NCI-H345 (cell line): ENCODE results near the gene CCDC27.

Experiments
- DNase-seq: peaks from one replicate; lab custom pipeline; 2025; lab: John Stamatoyannopoulos, UW

CCDC27 gene

DNA sequence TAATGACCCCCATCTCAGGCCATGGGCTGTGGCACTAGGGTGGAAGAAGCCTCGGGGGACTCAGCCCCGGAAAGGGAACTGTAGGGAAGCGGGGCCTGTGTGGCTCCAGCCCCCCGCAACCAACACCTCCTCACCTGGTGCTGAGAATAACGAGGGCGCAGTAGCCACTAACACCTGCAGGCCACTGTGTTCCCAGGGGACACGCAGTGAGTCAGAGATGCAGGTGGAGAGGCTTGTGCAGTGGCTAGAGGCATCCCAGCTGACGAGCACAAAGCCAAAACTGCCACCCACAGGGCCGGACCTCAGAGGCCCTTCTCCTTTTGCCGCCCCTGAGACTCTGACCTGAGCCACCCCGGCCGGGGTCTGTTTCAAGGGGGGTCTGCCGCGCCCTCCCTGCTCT lies 33.5 kb upstream of the CCDC27 start:
- peak; percentile 37 for DNase-seq

DNA sequence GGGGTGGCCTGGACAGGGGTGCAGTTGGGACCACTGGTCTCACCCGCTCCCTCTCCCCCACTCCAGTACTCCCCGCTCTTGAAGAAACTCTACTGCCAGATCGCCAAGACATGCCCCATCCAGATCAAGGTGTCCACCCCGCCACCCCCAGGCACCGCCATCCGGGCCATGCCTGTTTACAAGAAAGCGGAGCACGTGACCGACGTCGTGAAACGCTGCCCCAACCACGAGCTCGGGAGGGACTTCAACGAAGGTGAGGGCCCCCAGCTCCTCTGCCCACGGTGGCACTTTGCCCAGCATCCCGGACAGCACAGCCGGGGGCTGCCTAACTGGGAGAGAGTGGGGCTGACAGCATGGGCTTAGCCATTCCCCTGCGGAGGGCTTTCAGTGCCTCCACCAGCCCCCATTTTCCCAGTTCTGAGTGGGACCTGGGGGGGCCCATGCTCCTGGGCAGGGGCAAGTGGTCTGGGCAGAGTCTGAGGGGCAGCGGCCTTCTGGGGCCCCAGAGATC lies 30.2 kb upstream of the CCDC27 start:
- DNase-seq, result no peak

DNA sequence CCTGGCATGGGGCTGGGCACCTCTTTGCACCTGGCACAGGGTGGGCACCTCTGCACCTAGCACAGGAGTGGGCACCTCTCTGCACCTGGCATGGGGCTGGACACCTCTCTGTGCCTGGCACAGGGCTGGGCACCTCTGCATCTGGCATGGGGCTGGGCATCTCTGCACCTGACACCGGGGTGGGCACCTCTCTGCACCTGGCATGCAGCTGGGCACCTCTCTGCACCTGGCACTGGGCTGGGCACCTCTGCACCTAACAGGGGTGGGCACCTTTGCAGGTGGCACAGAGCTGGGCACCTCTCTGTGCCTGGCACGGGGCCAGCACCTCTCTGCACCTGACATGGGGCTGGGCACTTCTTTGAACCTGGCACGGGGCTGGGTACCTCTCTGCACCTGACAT lies 29.4 kb upstream of the CCDC27 start:
- no peak for DNase-seq

DNA sequence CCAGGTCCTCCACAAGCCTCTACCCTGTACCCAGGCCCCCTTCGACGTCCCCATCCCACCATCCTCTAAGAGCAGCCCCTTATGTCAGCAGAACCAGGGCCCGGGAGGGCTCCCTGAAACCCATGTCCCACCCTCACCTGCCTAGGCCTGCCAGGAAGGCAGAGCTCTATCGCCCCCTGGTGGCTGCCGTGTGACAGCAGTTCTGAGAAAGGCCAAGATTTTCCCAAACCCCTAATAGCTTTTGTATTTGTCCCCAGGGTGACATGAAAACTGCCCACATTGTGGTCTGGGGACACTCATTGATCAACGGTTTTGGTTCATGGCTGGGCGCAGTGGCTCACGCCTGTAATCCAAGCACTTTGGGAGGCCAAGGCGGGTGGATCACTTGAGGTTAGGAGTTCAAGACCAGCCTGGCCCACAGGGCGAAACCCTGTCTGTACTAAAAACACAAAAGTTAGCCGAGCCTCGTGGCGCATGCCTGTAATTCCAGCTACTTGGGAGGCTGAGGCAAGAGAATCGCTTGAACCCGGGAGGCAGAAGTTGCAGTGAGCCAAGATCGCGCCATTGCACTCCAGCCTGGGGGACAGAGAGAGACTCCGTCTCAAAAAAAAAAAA lies 27.7 kb upstream of the CCDC27 start:
- DNase-seq, result peak; percentile 70

DNA sequence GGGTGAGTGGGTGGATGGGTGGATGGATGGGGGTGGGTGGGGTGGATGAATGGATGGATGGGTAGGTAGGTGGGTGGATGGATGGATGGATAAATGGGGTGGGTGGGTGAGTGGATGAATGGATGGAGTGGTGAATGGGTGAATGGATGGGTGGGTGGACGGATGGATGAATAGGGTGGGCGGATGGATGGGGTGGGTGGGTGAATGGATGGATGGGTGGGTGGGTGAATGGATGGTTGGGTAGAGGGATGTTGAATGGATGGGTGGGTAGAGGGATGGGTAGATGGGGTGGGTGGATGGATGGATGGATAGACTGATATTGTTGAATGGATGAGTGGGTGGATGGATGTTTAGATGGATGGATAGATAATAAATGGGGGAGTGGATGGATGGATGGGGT lies 26.9 kb upstream of the CCDC27 start:
- DNase-seq, result no peak

DNA sequence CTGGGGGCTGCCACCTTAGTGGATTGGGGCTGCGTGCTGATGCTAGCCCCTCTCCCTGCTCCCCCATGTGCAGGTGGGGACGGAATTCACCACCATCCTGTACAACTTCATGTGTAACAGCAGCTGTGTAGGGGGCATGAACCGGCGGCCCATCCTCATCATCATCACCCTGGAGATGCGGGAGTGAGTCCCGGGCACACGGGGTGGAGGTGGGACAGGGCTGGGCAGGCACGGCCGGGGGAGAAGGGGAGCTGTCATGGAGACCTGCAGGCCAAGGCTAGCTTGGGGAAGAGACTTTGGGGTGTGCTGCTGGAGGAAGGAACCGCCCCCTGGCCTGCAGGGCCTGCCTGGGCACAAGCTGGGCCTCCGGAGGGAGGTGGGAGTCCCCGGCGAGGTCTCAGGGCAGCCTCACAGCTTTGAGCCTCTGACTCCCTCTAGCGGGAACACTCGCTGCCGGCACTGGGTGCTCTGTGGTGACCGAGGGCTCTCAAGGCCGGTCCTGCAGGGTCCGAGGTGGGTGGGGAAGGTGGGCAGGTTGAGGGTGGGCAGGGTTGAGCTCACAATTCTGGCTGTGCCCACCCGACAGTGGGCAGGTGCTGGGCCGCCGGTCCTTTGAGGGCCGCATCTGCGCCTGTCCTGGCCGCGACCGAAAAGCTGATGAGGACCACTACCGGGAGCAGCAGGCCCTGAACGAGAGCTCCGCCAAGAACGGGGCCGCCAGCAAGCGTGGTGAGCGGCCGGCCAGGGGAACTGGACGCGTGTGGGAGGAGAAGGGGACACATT lies 25.0 kb upstream of the CCDC27 start:
- DNase-seq, result no peak

DNA sequence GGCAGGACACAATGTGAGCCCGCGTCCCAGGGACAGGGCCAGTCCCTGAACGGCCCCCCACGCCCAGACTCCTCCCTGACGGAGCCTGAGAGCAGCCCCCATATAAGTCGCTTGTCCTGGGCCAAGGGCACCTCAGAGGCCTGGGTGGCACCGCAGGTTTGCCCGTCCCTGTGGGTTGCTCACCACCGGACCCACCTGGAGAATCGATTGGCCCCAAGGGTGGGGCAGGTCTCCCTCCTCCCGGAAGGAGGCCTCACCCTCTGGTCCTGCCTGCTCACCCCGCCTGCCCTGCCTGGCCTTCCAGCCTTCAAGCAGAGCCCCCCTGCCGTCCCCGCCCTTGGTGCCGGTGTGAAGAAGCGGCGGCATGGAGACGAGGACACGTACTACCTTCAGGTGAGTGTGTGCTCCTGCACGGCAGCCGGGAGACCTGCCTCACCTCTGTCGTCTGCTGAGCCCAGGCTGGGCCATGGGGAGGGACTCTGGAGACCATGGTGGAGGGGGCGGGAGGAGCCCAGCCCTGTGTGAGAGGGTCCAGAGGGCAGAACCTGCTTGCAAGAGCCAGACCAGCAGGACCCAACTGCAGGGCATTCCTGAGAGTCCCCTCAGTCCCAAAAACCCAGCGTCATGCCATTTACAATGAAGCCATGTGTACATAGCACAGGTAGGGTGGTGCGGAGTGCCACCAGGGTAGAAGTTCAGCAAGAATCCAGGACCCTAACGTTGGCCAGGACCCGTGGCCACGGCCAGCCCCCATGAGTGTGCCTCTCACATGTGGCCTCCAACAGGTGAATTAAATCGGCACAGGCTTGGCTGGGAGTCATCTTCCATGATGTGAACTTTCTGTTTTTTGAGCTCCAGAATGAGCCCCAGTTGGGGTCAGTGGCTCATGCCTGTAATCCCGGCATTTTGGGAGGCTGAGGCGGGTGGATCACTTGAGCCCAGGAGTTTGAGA lies 24.1 kb upstream of the CCDC27 start:
- no peak for DNase-seq

DNA sequence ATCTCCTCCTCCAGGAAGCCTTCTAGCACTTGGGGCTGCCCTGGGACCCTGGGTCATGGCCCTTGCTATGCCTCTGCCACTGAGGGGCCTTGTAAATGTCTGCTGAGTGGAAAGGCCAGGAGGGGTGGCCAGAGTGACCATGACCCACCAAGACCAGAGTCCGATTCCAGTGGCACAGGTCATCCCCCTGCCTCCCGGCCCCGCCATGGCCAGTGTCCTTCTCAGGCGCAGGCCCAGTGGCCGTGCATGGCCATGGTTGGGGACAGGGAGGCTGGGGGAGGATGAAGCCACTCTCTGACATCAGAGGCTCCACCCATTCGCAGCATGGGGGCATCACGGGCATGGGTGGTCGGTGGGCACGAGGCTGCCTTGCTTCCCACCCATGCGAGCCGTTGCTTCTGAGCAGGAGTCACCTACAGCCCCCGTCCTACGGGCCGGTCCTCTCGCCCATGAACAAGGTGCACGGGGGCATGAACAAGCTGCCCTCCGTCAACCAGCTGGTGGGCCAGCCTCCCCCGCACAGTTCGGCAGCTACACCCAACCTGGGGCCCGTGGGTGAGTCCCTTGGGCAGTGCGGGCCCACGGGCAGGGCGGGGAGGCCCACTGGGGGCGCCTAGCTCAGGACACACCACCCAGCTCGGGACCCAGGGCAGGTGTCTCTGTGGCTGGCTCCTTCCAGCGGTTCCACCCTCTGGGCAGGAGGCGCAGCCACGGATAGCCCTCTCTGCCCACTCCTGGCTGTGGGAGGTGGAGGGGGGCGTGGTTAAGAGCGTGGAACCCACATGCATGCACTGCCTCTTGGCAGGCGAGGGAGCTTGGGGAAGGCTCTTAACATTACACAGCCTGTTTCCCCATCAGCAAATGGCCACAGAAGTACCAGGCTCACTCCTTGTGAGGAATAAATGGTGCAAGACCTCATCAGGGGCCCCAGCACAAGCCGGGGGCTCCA lies 22.4 kb upstream of the CCDC27 start:
- no peak for DNase-seq

DNA sequence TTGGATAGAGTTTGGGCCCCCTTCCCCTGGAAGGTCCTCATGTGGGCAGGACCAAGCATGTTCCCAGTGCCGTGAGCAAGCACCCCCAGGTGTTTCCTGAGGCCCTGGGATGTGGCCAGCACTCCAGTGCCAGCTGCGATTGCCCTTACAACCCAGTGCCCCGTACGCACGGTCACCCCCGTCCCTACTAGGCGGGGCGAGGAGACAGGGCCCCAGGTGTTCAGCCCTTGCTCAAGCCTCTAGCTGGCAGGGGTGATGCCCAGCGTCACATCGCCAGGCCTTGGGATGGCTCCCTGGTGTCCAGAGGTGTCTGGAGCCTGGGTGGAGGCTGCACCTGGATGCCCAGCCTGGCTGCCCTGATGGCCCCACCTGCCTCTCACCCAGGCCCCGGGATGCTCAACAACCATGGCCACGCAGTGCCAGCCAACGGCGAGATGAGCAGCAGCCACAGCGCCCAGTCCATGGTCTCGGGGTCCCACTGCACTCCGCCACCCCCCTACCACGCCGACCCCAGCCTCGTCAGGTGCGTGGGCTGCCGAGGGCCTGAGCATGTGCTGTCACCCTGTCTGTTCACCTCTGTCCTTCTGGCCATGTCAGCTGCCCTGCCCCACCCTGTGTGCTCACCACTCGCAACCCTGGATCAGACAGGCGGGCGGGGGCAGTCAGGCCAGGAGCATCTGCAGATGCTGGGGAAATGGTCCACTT lies 21.6 kb upstream of the CCDC27 start:
- no peak for DNase-seq

DNA sequence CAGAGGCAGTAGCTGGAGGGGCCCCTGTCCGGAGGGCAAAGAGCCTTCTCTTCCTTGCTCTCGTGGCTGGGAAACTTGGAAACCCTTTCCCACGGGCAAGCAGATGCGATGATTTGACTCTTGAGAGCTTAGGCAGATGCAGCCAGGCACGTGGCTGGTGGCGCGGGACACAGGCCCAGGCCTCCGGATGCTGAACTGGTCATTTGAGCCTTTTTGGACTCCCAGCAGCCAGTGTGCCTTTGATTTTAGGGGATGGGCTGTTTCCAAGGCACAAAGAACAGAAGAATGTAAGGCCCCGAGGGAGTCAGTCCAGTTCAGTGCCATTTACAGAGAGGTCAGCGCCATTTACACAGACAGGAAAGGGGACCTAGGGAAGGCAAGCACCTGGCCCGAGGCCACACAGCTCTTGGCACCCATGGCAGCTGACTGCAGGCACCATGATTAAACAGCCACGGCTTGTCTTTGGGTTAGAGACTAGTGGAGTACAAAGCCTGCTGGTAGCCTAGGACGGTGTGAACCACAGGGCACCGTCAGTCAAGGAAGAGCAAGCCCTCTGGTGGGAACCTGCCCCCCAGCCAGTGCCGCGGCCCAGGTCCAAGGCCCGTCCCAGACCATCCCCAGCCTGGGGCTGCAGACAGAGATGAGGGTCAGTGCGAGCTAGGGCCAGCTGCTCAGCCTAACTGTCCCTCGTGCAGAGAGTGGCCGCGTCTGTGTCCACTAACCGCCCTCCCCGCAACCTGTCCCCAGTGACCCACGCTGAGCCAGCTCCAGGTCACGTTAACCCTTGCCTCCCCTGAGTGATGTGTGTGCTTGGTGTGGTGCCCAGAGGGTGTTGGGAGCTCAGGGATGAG lies 20.4 kb upstream of the CCDC27 start:
- DNase-seq, result no peak

DNA sequence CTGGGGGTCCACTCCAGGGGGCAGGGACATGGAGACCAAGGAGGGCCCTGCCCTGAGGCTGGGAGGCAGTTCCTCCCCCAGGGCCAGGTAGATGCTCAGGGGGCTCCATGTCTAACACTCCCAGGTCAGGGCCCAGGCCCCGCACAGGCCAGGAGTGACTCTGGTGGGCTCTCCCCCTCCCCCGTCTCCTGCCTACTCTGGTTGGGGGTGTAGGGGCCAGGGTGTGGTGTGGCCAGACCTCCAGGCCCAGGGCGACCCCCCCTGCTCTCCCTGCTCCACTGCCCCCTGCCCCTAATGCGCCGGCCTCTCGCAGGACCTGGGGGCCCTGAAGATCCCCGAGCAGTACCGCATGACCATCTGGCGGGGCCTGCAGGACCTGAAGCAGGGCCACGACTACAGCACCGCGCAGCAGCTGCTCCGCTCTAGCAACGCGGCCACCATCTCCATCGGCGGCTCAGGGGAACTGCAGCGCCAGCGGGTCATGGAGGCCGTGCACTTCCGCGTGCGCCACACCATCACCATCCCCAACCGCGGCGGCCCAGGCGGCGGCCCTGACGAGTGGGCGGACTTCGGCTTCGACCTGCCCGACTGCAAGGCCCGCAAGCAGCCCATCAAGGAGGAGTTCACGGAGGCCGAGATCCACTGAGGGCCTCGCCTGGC lies 19.7 kb upstream of the CCDC27 start:
- DNase-seq, result no peak

DNA sequence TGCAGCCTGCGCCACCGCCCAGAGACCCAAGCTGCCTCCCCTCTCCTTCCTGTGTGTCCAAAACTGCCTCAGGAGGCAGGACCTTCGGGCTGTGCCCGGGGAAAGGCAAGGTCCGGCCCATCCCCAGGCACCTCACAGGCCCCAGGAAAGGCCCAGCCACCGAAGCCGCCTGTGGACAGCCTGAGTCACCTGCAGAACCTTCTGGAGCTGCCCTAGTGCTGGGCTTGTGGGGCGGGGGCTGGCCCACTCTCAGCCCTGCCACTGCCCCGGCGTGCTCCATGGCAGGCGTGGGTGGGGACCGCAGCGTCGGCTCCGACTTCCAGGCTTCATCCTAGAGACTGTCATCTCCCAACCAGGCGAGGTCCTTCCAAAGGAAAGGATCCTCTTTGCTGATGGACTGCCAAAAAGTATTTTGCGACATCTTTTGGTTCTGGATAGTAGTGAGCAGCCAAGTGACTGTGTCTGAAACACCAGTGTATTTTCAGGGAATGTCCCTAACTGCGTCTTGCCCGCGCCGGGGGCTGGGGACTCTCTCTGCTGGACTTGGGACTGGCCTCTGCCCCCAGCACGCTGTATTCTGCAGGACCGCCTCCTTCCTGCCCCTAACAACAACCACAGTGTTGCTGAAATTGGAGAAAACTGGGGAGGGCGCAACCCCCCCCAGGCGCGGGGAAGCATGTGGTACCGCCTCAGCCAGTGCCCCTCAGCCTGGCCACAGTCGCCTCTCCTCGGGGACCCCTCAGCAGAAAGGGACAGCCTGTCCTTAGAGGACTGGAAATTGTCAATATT lies 19.0 kb upstream of the CCDC27 start:
- no peak for DNase-seq

DNA sequence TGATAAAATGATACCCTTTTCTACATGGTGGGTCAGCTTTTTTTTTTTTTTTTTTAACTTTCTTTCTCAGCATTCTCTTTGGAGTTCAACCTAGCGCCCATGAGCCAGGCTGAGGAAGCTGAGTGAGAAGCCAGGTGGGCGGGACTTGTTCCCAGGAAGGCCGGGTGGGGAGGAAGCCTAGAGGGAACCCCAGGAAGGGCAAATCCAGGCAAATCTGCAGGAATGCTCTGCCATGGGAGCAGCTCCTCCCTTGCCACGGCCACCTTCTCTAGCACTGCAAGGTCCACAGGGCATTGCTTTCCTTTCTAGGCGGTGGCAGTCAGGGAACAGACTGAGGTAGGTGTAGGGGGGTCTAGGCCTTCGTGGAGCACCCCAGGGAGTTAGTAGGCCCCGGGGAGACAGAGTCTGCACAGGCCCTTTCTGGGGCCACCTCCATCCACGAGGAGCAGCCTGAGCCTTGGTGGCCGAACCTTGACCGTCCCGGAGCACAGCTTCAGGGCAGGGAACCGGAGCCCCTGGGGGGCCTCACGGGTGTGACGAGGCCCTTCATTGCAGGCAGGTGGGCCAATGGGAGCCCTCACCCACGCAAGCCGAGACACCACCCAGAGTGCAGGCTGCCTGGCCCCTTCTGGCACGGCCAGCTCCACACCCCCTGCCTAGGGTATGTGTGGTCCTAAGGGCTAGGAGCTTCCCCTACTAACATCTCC lies 18.2 kb upstream of the CCDC27 start:
- no peak for DNase-seq

DNA sequence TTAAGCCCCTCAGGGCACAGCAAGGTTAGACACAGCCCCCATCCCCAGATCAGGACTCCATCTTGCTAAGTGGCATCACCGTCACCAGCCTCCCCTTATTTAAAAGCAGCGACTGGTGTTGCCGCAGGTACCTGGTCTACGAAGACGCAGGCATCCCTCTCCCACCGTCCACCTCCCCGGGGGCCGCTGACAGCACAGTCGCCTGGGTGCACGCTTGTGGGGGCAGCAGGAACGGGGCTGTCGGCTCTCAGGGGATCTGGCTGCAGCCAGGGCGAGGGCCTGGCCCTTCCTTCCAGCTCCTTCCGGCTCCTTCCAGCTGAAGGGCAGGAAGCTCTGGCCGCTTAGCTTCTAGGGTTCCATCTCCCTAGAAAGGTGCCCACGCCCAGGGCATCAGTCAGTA lies 17.6 kb upstream of the CCDC27 start:
- no peak for DNase-seq

DNA sequence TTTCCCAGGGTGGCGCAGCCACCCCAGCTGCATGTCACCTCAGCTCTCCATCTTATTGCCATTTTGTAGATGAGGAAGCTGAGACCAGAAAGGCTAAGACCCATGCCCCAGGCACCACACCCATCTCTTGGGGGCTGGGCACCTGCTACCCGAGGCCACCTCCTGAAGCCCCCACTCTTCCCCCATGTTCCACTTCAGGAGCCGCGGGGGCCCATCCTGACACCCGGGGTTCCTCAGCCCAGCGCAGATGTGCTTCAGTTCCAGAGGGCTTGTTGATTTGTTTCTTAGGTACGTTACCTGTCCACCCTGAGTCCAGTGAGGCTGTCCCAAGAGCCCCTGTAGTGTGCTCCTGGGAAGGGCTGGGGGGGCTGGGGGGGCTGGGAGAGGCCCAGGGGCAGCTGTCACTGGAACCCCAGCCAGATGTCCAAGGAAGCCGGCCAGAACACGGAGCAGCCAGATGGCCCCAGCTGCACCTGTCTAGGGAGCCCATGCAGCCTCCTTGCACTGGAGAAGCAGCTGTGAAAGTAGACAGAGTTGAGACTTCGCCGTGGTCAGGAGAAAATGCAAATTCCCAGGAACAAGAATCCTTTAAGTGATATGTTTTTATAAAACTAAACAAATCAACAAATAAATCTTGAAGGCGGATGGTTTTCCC lies 17.1 kb upstream of the CCDC27 start:
- no peak for DNase-seq

DNA sequence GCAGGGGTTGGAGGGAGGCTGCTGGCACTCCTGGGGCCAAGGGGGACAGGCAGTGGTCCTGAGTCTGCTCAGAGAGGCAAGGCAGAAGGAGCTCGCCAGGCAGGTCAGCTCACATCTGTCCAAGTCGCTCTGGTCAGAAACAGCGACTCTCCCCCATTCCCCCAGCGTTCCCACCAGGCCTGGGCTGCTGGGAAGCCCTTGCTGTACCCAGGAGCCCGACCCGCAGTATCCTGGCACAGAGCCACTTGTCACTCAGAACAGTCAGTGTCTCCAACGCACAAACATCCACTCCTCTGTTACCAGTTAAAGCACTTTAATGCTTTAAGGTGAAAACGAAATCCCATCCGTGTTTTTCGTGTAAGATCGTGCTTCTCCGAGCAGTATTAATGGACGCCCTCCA lies 16.6 kb upstream of the CCDC27 start:
- DNase-seq, result no peak

DNA sequence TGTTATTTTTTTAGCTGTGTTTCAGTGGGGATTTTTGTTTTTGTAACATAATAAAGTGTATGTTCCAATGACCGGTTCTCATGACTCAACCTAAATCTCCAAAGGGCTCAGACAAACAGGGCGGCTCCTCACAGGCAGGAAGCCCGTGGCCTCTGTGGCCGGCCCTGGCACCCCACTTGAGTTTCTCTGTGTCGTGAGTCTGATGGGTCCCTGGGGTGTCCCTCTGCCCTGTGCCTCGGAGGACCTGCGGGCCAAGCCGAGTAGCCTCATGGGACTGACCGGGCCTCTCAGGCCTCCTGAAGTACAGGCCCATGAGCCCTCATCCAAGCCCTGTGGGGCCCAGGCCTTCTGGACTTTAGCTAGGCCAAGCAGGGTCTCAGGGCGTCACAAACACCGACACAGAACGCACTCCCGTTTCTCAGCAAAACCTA lies 16.1 kb upstream of the CCDC27 start:
- no peak for DNase-seq
